Activated T-helper 17 cell treated with anti-CD3 and anti-CD28 coated beads, Interleukin-2, amount 50 U/mL, for 72 hours (primary cell): ENCODE data around the gene PNLIPRP2. TPM values are rescaled to one million over a fixed set of nuclear protein-coding genes. Genes with fewer than 3 reads are reported as not detected.

ENCODE experiments used
- ATAC-seq: fragments of 150-1000 bp; cut with Tn5 transposase; replicated peaks from 2 replicates; pipeline ENCODE4 v1.10.0; 2021; ENCODE audit warnings: mild to moderate bottlenecking, moderate library complexity
- H3K27ac Mint-ChIP-seq: one replicate; pipeline ENCODE4 v1.8.0; 2022; ENCODE audit warnings: mixed read lengths
- H3K27me3 Mint-ChIP-seq: one replicate; pipeline ENCODE4 v1.8.0; 2022; ENCODE audit warnings: mixed read lengths
- H3K36me3 Mint-ChIP-seq: one replicate; pipeline ENCODE4 v1.8.0; 2022; ENCODE audit warnings: low read depth, mild to moderate bottlenecking, mixed read lengths
- H3K4me1 Mint-ChIP-seq: one replicate; pipeline ENCODE4 v1.8.0; 2022; ENCODE audit warnings: mixed read lengths
- H3K4me3 Mint-ChIP-seq: one replicate; pipeline ENCODE4 v1.8.0; 2022; ENCODE audit warnings: mild to moderate bottlenecking, mixed read lengths
- H3K9me3 Mint-ChIP-seq: one replicate; pipeline ENCODE4 v1.8.0; 2022; ENCODE audit warnings: mixed read lengths
- total RNA-seq, 2 donors: library from RNA; stranded (reverse); gene quantifications; one replicate each; pipeline ENCODE4 v1.2.3, GENCODE V29; 2022

Gene PNLIPRP2
- total RNA-seq, 2 donors from 2014 or later: not detected

- Mint-ChIP-seq H3K9me3 (no peaks in the 10 kb centered on the region), H3K4me1 (no peaks in the 10 kb centered on the region), H3K4me3 (no peak overlapping the region), H3K27ac (no peak overlapping the region), H3K27me3 (peaks cover 17% of the 10 kb centered on the region), H3K36me3 (no peaks in the 10 kb centered on the region)
- no peak for ATAC-seq
Measured at GRCh38 chr10:116606061-116606483, 14.7 kb upstream of the PNLIPRP2 start.

- no peaks in the 10 kb centered on the region for H3K36me3 Mint-ChIP-seq
- no peaks in the 10 kb centered on the region for H3K4me1 Mint-ChIP-seq
- no peaks in the 10 kb centered on the region for H3K9me3 Mint-ChIP-seq
- no peak overlapping the region for H3K4me3 Mint-ChIP-seq
- no peak overlapping the region for H3K27ac Mint-ChIP-seq
- ATAC-seq: no peak
- peaks cover 17% of the 10 kb centered on the region for H3K27me3 Mint-ChIP-seq
Measured at GRCh38 chr10:116607336-116607735, 13.4 kb upstream of the PNLIPRP2 start.

- no peaks in the 10 kb centered on the region for H3K36me3 Mint-ChIP-seq
- ATAC-seq: peak; percentile 21
- H3K27me3 Mint-ChIP-seq: peaks cover 17% of the 10 kb centered on the region
- no peaks in the 10 kb centered on the region for H3K9me3 Mint-ChIP-seq
- no peak overlapping the region for H3K4me3 Mint-ChIP-seq
- no peak overlapping the region for H3K27ac Mint-ChIP-seq
- H3K4me1 Mint-ChIP-seq: no peaks in the 10 kb centered on the region
Measured at GRCh38 chr10:116608686-116609594, 11.8 kb upstream of the PNLIPRP2 start.

DNA sequence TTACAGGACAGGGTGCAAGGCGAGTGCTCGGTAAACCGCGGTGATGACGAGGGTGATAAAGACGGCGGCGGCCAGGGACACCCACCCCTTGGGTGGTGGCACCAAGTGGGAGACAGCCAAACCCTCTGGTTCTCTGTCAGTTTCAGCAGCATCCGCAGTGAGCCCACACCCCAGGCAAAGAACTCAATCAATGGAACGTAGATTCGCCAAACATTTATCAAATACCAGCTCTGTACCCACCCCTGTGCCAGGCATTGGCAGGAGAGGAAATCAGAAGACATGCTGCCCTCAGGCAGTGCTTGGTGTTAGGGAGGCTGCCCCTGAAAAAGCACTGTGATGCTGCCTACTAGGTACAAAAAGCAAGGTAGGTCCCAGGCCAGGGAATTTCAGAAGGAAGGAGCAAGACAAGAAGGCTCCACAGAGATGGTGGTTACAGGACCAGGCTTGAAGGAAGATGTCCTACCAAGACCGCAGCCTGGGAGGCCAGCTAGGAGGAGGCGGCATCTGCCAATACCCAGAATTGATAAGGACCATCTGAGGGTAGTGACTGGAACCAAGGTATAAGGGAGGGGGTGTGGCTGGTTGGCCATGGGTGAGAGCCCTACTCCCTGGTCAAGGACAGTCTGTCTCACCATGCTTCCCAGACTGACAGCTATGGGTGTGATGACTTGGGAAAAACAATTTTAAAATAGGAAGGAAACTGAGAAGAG is 10.2 kb upstream of the PNLIPRP2 start:
- no peak for ATAC-seq
- no peak overlapping the region for H3K27ac Mint-ChIP-seq
- H3K27me3 Mint-ChIP-seq: peaks cover 12% of the 10 kb centered on the region
- no peaks in the 10 kb centered on the region for H3K36me3 Mint-ChIP-seq
- H3K4me1 Mint-ChIP-seq: no peaks in the 10 kb centered on the region
- H3K4me3 Mint-ChIP-seq: no peak overlapping the region
- no peaks in the 10 kb centered on the region for H3K9me3 Mint-ChIP-seq

GRCh38 chr10:116611153-116611545 is 9.6 kb upstream of the PNLIPRP2 start:
- no peak overlapping the region for H3K4me3 Mint-ChIP-seq
- no peaks in the 10 kb centered on the region for H3K9me3 Mint-ChIP-seq
- H3K27me3 Mint-ChIP-seq: peaks cover 9% of the 10 kb centered on the region
- H3K4me1 Mint-ChIP-seq: no peaks in the 10 kb centered on the region
- H3K36me3 Mint-ChIP-seq: no peaks in the 10 kb centered on the region
- H3K27ac Mint-ChIP-seq: no peak overlapping the region
- ATAC-seq: no peak

DNA sequence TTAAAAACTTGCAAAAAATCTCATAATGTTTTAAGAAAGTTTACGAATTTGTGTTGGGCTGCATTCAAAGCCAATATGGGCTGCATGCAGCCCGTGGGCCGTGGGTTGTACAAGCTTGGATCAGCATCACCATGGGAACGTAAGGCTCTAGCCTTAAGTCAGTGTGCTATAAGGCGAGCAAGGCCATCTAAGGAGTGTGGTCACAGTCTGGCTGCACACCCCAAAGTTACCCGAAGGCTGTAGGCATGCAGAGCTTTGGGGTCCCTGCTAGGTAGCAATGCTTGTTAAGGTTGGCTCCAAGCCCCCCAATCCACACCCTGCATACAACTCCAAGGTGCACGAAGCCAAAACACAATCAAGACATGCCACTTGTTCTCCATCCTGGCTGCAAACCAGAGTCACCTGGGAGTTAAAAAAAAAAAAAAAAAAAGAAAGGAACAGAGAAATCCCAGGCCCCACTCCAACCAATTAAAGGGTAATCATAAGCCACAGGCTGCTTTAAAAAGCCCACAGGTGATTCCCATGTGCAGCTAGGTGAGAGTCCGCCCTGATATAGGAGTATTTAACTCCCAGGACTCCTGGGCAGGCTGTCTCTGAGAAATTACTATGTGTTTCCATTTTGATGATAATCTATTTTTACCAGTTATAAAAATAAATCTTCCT is 8.5 kb upstream of the PNLIPRP2 start:
- Mint-ChIP-seq H3K9me3 (no peaks in the 10 kb centered on the region), H3K4me3 (no peak overlapping the region), H3K27ac (no peak overlapping the region), H3K4me1 (no peaks in the 10 kb centered on the region), H3K36me3 (no peaks in the 10 kb centered on the region), H3K27me3 (peaks cover 7% of the 10 kb centered on the region)
- ATAC-seq: no peak

DNA sequence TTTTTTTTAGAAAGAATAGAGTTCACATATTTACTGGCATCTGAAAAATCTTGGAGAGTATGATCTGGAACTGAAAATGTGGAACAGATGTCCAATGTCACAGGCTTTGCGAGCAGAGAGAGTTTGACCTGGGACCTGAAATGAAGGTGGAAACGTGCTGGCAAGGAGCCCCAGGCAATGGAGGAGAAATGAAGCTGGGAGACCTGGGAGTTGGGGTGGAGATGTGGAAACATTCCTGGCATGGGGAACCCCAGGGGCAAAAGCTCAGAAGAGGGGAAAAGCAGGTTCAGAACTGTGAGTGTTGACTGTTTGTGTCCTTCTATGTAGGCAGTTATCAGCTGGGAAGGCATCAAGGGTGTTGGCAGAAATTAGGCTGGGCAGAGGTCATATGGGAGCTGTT is 7.3 kb upstream of the PNLIPRP2 start:
- no peak overlapping the region for H3K4me3 Mint-ChIP-seq
- no peaks in the 10 kb centered on the region for H3K4me1 Mint-ChIP-seq
- H3K9me3 Mint-ChIP-seq: no peaks in the 10 kb centered on the region

GRCh38 chr10:116614796-116615195 is 6.0 kb upstream of the PNLIPRP2 start:
- Mint-ChIP-seq H3K36me3 (no peaks in the 10 kb centered on the region), H3K27ac (no peak overlapping the region), H3K9me3 (no peaks in the 10 kb centered on the region), H3K4me1 (no peaks in the 10 kb centered on the region), H3K4me3 (no peak overlapping the region), H3K27me3 (peaks cover 3% of the 10 kb centered on the region)
- ATAC-seq: no peak

More for the DNA sequence above, 7.3 kb upstream of the PNLIPRP2 start:
- Mint-ChIP-seq H3K27me3 (peaks cover 7% of the 10 kb centered on the region), H3K36me3 (no peaks in the 10 kb centered on the region), H3K27ac (no peak overlapping the region)
- no peak for ATAC-seq

DNA sequence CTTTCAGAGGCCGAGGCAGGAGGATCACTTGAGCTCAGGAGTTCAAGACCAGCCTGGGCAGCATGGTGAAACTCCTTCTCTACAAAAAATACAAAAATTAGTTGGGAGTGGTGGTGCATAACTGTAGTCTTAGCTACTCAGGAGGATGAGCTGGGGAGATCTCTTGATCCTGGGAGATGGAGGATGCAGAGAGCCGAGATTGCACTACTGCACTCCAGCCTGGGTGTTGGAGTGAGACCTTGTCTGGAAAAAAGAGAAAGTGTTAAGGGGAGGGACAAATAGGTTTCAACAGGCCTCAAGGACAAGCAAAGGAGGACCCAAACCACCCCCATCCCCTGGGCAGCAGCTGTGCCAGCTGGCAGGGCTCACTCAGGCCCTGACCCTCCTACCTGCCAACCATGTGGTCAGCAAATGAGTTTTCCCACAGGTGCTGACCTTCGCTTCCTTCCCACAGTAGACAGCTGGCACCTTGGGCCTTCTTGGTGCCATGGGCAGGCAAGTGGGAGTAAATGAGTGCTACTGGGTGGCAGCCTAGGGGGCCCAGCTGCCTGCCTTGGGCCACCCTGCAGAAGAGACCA is 5.5 kb upstream of the PNLIPRP2 start:
- no peak for ATAC-seq
- no peak overlapping the region for H3K4me3 Mint-ChIP-seq
- no peak overlapping the region for H3K27ac Mint-ChIP-seq
- peaks cover 3% of the 10 kb centered on the region for H3K27me3 Mint-ChIP-seq
- no peaks in the 10 kb centered on the region for H3K4me1 Mint-ChIP-seq
- no peaks in the 10 kb centered on the region for H3K36me3 Mint-ChIP-seq
- no peaks in the 10 kb centered on the region for H3K9me3 Mint-ChIP-seq

- no peak for ATAC-seq
- H3K9me3 Mint-ChIP-seq: no peaks in the 10 kb centered on the region
Measured at GRCh38 chr10:116621476-116621875, 723 bp downstream of the PNLIPRP2 start.

DNA sequence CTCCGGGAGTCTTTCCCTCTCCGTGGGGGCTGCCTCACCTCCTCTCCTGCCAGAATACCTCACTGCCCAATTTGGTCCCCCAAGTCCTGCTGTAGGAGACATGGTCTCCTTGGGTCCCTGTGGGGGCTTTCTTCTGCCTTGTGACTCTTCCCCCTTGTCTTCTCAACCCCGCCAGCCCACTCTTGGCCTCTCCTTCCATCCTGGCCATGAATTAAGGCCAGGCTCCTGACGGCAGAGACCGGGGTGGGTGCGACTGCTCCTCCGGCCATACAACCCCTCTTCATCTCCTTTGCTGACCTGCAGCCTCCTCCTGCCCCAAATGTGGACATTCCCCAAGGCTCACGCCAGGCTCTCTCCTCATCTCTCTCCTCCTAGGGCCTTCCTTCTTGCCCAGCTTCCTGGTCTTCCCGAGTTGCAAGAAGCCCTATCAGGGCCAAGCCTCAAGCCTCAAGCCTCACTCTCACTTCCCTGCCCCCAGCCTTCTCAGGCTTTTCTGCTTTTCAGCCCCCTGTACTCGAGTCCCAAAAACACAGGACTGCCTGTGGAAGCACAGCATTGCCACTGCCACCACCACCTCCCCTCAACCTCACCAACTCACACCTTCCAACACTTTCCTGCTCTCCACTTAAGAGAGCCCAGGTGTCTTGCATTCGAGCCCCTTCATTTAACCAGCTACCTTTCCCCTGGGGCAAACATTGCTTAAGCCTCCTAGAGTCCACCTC is 1.3 kb downstream of the PNLIPRP2 start:
- H3K27me3 Mint-ChIP-seq: peaks cover 36% of the 10 kb centered on the region
- no peak overlapping the region for H3K27ac Mint-ChIP-seq
- H3K36me3 Mint-ChIP-seq: no peaks in the 10 kb centered on the region
- no peak for ATAC-seq
- no peaks in the 10 kb centered on the region for H3K4me1 Mint-ChIP-seq
- no peak overlapping the region for H3K4me3 Mint-ChIP-seq
- no peaks in the 10 kb centered on the region for H3K9me3 Mint-ChIP-seq

More at GRCh38 chr10:116621476-116621875, 723 bp downstream of the PNLIPRP2 start:
- no peak overlapping the region for H3K4me3 Mint-ChIP-seq
- H3K4me1 Mint-ChIP-seq: no peaks in the 10 kb centered on the region
- H3K36me3 Mint-ChIP-seq: no peaks in the 10 kb centered on the region
- H3K27me3 Mint-ChIP-seq: peaks cover 33% of the 10 kb centered on the region
- H3K27ac Mint-ChIP-seq: no peak overlapping the region

DNA sequence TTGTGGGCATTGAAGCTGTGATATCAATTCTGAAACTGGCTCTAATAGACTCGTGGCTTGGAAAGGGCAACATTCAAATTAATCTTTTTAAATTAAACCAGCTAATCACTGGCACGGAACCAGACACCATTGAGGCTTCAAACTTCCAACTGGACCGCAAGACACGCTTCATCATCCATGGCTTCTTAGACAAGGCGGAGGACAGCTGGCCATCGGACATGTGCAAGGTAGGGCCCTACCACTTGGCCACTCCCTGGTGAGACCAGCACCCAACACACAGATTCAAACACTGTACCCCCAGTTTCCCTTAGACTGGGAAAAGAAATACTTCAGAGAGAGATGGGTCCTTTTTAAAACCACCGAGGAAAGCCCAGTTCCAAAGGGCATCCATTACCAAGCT is 5.1 kb downstream of the PNLIPRP2 start:
- no peak overlapping the region for H3K4me3 Mint-ChIP-seq
- no peaks in the 10 kb centered on the region for H3K4me1 Mint-ChIP-seq
- H3K36me3 Mint-ChIP-seq: no peaks in the 10 kb centered on the region
- H3K27me3 Mint-ChIP-seq: peaks cover 42% of the 10 kb centered on the region
- ATAC-seq: no peak
- no peaks in the 10 kb centered on the region for H3K9me3 Mint-ChIP-seq
- no peak overlapping the region for H3K27ac Mint-ChIP-seq

- H3K27ac Mint-ChIP-seq: no peak overlapping the region
- H3K36me3 Mint-ChIP-seq: no peaks in the 10 kb centered on the region
- no peak for ATAC-seq
- H3K4me1 Mint-ChIP-seq: no peaks in the 10 kb centered on the region
- peaks cover 40% of the 10 kb centered on the region for H3K27me3 Mint-ChIP-seq
- H3K4me3 Mint-ChIP-seq: no peak overlapping the region
- H3K9me3 Mint-ChIP-seq: no peaks in the 10 kb centered on the region
Measured at GRCh38 chr10:116626815-116627214, 6.1 kb downstream of the PNLIPRP2 start.
